ENCODE measurements around the gene SLC35F2. TPM values are rescaled to one million over a fixed set of nuclear protein-coding genes. Genes with fewer than 3 reads are reported as not detected.
"Not testable (repeated sequence)": the region's sequence is repeated elsewhere in the genome, so short reads cannot be mapped to it uniquely, and the experiment has no call there.

SLC35F2 gene
- total RNA-seq, 1 experiment from 2014 or later, result 7.9 TPM

DNA sequence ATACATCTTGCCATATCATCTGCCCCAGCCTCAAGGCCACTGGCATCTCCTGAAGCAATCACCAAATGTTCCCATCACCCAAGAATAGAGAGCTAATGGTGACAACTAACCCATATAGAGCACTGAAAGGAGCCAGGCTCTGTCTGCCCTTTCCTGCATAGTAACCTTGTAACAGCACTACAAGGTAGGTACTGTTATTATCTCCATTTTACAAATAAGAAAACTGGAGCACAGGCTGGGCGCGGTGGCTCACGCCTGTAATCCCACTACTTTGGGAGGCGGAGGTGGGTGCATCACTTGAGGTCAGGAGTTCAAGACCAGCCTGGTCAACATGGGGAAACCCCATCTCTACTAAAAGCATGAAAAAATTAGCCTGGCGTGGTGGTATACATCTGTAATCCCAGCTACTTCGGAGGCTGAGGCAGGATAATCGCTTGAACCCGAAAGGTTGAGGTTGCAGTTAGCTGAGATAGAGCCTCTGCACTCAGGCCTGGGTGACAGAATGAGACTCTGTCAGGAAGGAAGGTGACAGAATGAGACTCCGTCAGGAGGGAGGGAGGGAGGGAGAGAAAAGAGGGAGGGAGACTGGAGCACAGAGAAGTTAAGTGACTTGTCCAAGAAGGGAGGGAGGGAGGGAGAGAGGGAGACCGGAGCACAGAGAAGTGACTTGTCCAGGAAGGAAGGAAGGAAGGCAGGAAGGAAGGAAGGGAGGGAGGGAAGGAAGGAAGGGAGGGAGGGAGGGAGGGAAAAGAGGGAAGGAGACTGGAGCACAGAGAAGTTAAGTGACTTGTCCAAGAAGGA, 2.2 kb downstream of the SLC35F2 start:
- Histone ChIP-seq H3K4me1 (replicated peaks) (no peaks in the 10 kb centered on the region), H3K4me3 (no peak overlapping the region), H3K9me3 (replicated peaks) (no peaks in the 10 kb centered on the region), H3K27ac (no peak overlapping the region), H3K36me3 (no peaks in the 10 kb centered on the region), H3K27me3 (replicated peaks) (no peaks in the 10 kb centered on the region)
- DNase-seq (ENCODE audit: low read depth in 1 of 2, low spot score in 2 of 2), result no peak

DNA sequence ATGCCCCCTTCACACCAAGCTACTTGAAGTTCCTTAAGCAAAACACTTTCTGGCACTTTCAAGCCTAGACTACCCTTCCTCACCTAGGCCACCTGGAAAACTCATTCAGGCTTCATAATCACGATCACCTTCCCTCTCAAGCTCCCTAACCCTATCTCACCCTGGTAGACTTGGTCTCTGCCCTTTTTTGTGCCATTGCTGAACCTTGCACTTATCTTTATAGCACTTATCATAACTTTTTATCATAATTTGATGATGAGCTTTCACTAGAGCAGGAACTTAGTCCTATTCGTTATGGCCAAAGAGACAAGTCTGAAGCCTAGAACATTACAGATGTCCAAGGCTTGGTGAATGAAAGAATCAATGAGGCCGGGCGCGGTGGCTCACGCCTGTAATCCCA, 5.5 kb downstream of the SLC35F2 start:
- no peak for DNase-seq (ENCODE audit: low read depth in 1 of 2, low spot score in 2 of 2)
- H3K4me1 ChIP-seq (replicated peaks), result no peaks in the 10 kb centered on the region
- no peaks in the 10 kb centered on the region for H3K9me3 ChIP-seq (replicated peaks)
- H3K27ac ChIP-seq, result no peak overlapping the region
- no peak overlapping the region for H3K4me3 ChIP-seq
- no peaks in the 10 kb centered on the region for H3K27me3 ChIP-seq (replicated peaks)
- H3K36me3 ChIP-seq, result no peaks in the 10 kb centered on the region

DNA sequence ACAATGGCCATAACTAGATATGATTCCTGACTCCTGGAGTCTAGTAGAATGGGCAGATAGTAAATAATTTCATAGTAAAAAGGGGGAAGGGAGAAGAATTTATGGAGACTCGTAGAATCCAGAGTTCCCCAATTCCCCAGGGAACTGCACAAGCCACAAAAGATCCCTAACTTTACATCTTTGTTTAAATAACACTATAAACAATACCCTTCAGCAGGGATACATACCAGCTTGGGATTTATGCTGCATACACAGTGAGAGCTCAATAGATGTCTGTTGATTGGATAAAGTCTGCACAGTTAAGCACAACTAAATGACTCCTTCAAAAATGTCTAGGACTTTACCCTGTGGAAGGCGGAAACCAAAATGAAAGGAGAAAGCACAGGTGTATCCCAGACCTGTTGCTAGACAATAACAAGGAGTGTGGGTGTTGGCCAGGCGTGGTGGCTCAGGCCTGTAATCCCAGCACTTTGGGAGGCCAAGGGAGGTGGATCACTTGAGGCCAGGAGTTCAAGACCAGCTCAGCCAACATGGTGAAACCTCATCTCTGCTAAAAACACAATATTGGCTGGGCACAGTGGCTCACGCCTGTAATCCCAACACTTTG, 6.8 kb downstream of the SLC35F2 start:
- no peak overlapping the region for H3K4me3 ChIP-seq
- no peaks in the 10 kb centered on the region for H3K4me1 ChIP-seq (replicated peaks)
- no peaks in the 10 kb centered on the region for H3K36me3 ChIP-seq
- H3K9me3 ChIP-seq (replicated peaks), result no peaks in the 10 kb centered on the region
- no peak for DNase-seq (ENCODE audit: low read depth in 1 of 2, low spot score in 2 of 2)
- no peaks in the 10 kb centered on the region for H3K27me3 ChIP-seq (replicated peaks)
- no peak overlapping the region for H3K27ac ChIP-seq

DNA sequence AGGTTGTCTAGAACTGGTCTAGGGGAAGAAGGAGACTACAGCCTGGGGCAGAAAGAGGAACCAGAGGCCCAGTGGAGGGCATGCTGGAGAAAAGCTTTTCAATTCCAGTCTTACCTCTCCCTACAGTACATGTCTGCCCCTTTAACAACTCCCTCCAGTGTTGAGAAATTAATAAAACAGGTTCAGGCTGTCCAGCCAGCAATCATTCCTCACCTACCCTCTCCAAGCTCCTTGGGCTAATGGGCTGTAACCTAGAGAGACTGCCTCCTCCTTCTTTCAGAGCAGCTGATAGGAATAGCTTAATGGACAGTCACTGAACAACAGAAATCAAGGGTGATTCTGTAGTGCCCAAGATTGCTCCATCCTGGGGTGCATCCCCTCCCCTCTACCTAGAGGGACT, 8.8 kb downstream of the SLC35F2 start:
- no peak overlapping the region for H3K4me3 ChIP-seq
- H3K27me3 ChIP-seq (replicated peaks), result no peaks in the 10 kb centered on the region
- DNase-seq (ENCODE audit: low read depth in 1 of 2, low spot score in 2 of 2), result no peak
- H3K9me3 ChIP-seq (replicated peaks), result no peaks in the 10 kb centered on the region
- no peaks in the 10 kb centered on the region for H3K36me3 ChIP-seq
- no peak overlapping the region for H3K27ac ChIP-seq
- H3K4me1 ChIP-seq (replicated peaks), result no peaks in the 10 kb centered on the region

DNA sequence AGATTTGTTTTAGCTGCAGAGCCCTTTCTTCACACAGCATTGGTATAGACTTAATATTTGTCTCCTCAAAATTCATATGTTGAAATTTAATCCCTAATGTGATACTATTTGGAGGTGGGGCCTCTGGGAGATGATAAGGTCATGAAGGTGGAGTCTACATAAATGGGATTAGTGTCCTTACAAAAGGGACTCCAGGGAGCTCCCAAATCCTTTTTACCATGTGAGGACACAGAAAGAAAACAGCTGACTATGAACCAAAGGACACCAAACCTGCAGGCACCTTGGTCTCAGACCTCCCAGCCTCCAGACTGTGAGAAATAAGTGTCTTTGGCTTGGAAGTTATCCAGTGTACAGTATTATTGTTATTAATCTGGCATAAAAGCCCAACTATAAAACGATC, 10.2 kb downstream of the SLC35F2 start:
- H3K4me1 ChIP-seq (replicated peaks), result no peaks in the 10 kb centered on the region
- no peak overlapping the region for H3K27ac ChIP-seq
- H3K9me3 ChIP-seq (replicated peaks), result no peaks in the 10 kb centered on the region
- H3K4me3 ChIP-seq, result no peak overlapping the region
- no peaks in the 10 kb centered on the region for H3K27me3 ChIP-seq (replicated peaks)
- H3K36me3 ChIP-seq, result no peaks in the 10 kb centered on the region
- DNase-seq (ENCODE audit: low read depth in 1 of 2, low spot score in 2 of 2), result no peak

DNA sequence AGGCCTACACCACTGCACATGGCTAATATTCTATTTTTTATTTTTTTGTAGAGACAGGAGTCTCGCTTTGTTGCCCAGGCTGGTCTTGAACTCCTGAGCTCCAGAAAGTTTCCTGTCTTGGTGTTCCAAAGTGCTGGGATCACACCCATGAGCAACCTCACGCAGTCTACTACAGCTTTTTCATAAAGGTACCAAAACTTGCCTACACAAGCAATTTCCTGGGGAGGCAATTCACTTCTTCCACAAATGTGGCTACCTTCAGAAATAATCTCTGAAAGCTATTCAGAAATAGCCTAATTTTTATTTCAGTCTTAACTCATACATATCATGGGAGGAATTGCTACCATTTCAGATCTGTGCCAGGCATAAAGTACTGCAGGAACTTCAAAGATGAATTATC, 11.4 kb downstream of the SLC35F2 start:
- Histone ChIP-seq H3K9me3 (replicated peaks) (no peaks in the 10 kb centered on the region), H3K27ac (no peak overlapping the region), H3K4me1 (replicated peaks) (no peaks in the 10 kb centered on the region), H3K27me3 (replicated peaks) (no peaks in the 10 kb centered on the region), H3K36me3 (no peaks in the 10 kb centered on the region), H3K4me3 (no peak overlapping the region)
- no peak for DNase-seq (ENCODE audit: low read depth in 1 of 2, low spot score in 2 of 2)

DNA sequence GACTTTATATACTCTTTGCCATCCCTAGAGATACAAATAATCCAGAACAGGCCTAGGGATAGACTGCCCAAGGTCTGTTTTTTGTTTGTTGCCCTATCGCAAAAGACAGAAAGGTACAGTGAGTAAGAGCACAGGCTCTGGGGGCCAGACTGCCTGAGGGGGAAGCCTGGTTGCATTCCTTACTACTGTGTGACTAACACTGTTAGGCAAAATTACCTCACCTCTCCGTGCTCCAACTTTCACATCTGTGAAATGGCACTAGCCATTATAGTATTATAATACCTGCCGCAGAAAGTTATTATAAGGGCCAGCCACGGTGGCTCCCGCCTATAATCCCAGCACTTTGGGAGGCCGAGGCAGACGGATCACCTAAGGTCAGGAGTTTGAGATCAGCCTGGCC, 14.5 kb downstream of the SLC35F2 start:
- Histone ChIP-seq H3K4me3 (no peak overlapping the region), H3K4me1 (replicated peaks) (peaks cover 16% of the 10 kb centered on the region), H3K9me3 (replicated peaks) (no peaks in the 10 kb centered on the region), H3K27me3 (replicated peaks) (no peaks in the 10 kb centered on the region), H3K27ac (no peak overlapping the region), H3K36me3 (no peaks in the 10 kb centered on the region)
- peak in 1 of 2 experiments; percentile 43 for DNase-seq (ENCODE audit: low read depth in 1 of 2, low spot score in 2 of 2)

DNA sequence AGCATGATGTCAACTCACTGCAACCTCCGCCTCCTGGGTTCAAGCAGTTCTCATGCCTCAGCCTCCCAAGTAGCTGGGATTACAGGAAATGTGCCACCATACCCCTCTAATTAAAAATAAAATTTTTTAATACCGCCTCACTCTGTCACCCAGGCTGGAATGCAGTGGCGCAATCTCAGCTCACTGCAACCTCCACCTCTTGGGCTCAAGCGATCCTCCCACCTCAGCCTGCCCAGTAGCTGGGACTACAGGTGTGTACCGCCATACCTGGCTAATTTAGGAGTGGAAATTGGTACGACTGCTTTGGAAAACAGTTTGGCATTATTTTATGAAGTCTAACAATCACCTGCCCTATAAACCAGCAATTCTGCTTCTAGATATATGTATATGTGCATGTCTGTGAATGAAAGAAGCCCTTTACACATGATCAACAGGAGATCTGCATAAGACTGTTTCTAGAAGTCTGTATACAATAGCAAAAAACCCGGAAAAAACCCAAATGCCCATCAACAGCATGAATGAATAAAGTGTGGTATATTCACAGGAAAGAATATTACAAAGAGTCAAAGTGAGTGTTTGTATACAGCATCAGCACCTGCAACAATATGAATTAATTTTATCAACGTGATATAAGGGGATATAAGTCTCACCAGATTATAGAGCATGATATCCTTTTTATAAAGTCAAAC, 16.0 kb downstream of the SLC35F2 start:
- no peaks in the 10 kb centered on the region for H3K36me3 ChIP-seq
- no peaks in the 10 kb centered on the region for H3K9me3 ChIP-seq (replicated peaks)
- no peak overlapping the region for H3K27ac ChIP-seq

DNA sequence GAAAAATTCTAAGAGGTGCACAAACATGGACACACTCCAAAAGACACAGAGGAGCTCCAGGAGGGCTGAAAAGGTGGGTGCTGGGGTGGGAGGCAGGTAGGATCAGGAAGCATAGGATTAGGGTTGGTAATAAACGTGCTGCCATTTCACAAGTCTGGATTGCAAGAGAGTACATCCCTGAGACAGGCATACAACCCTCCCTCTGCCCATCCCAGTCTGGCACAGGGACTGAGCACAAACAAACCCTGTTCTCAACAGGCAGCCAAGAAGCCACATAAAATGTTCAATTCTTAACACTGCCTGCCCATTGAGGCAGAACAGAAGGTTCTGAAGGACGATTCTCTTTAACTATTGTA, 18.5 kb downstream of the SLC35F2 start:
- DNase-seq (ENCODE audit: low read depth in 1 of 2, low spot score in 2 of 2), result no peak
- H3K36me3 ChIP-seq, result no peaks in the 10 kb centered on the region
- peak overlapping the region; percentile 9; the same call in 1 of the 2 replicates for H3K4me3 ChIP-seq

More for the DNA sequence above, 16.0 kb downstream of the SLC35F2 start:
- DNase-seq (ENCODE audit: low read depth in 1 of 2, low spot score in 2 of 2), result no peak
- no peak overlapping the region for H3K4me3 ChIP-seq
- H3K4me1 ChIP-seq (replicated peaks), result peaks cover 16% of the 10 kb centered on the region
- H3K27me3 ChIP-seq (replicated peaks), result no peaks in the 10 kb centered on the region

DNA sequence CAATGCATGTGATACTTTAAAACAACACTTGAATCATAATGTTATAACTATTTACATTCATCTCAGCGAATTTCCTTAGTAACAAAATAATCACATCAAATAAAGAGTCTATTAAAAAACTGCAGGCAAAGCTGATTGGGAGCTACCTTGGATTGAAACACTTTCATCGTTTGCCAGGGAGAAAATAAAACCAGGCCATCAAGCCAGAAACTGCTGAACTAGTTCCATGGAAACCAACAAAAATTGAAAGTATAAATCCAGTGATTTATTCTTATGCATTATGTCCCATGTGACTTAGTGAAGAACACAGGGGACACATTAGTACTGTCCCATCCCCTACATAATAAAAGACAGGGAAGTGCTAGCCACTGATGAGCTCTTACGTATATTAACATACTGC, 21.7 kb downstream of the SLC35F2 start:
- no peaks in the 10 kb centered on the region for H3K9me3 ChIP-seq (replicated peaks)
- no peak for DNase-seq (ENCODE audit: low read depth in 1 of 2, low spot score in 2 of 2)
- H3K27me3 ChIP-seq (replicated peaks), result no peaks in the 10 kb centered on the region
- H3K27ac ChIP-seq, result no peak overlapping the region
- no peaks in the 10 kb centered on the region for H3K36me3 ChIP-seq
- peaks cover 16% of the 10 kb centered on the region for H3K4me1 ChIP-seq (replicated peaks)
- H3K4me3 ChIP-seq, result no peak overlapping the region

More for the DNA sequence above, 18.5 kb downstream of the SLC35F2 start:
- no peaks in the 10 kb centered on the region for H3K27me3 ChIP-seq (replicated peaks)
- H3K9me3 ChIP-seq (replicated peaks), result no peaks in the 10 kb centered on the region
- peaks cover 16% of the 10 kb centered on the region for H3K4me1 ChIP-seq (replicated peaks)
- peak overlapping the region; percentile 74 for H3K27ac ChIP-seq

DNA sequence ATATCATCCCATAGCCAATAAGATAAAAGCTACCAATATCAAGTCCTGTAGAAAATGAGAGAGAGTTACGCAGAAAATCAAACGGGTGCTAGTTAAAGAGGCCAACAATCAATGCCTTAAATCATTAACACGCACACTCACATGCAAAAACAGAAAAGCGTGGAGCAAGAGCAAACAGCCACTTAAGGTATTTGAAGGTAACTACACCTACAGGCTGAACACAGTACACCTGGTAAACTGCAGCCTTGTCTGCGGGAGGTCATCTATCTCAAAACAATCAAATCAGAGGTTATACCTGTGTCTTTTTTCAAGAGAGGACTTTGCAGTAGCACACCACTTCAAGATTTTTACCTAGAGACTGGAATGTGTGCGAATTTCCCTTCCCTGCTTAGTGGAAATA, 23.6 kb downstream of the SLC35F2 start:
- no peak overlapping the region for H3K27ac ChIP-seq
- H3K27me3 ChIP-seq (replicated peaks), result no peaks in the 10 kb centered on the region
- no peak overlapping the region for H3K4me3 ChIP-seq
- no peaks in the 10 kb centered on the region for H3K9me3 ChIP-seq (replicated peaks)
- no peak for DNase-seq (ENCODE audit: low read depth in 1 of 2, low spot score in 2 of 2)
- no peaks in the 10 kb centered on the region for H3K36me3 ChIP-seq
- peaks cover 4% of the 10 kb centered on the region for H3K4me1 ChIP-seq (replicated peaks)

DNA sequence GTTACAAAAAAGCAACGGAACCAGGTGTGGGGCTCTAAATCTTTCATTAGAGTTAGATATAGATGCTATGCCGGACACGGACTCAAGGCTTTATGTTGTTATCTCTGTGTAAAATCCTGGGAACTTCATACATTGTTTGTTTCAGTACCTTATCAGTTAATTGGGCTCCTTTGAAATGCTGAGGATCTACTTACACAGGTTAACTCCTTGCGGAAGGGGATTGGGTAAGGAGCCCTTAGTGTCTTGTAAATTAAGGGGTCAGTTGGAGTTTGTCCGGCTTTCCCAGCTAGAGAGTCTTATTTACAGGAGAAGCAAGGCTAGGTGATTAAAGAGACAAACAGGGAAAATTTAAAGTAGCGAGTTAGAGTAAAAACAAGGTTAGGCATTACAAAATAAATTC, 24.7 kb downstream of the SLC35F2 start:
- not testable (repeated sequence) for H3K4me3 ChIP-seq; H3K27me3 ChIP-seq (replicated peaks); DNase-seq (ENCODE audit: low read depth in 1 of 2, low spot score in 2 of 2); H3K36me3 ChIP-seq; H3K4me1 ChIP-seq (replicated peaks); H3K27ac ChIP-seq; H3K9me3 ChIP-seq (replicated peaks)

DNA sequence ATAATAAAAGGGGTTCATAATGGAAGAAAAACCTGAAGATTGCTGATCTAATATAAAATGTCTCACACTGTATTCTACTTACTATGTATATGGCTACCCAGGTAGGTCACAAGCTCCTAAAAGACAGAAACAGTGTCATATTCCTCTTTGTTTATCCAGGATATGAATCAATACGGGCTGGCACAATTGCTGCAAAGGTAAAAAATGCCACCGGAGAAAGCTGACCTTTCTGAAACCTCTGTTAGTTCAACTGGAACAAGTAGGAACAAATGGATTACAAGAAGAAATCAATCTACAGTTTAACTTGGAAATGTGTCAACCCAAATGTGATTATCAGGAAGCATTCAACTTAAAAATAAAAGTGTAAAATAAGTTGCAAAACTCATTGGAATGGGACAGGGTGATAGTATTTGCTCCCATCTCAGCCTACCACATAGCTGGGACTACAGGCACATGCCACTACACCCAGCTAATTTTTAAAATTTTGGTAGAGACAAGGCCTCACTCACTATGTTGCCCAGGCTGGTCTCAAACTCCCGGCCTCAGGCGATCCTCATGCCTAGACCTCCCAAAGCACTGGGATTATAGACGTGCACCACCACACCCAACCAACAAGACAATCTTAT, 27.6 kb downstream of the SLC35F2 start:
- H3K27me3 ChIP-seq (replicated peaks), result no peaks in the 10 kb centered on the region

DNA sequence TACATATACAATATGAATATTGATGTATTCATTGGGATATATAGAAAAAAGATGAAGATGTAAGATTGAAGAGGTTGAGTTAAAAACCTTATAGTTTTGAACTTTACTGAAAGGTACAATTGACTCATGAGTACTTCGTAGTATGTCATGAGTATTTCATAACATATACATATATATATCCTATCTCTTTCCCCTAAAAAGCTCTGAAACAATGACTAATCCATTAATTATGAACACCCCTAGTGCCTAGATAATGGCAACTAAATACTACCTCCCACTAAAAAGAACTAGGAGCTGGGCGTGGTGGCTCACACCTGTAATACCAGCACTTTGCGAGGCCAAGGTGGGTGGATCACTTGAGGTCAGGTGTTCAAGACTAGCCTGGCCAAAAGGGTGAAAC, 31.5 kb downstream of the SLC35F2 start:
- Histone ChIP-seq H3K4me1 (replicated peaks) (no peaks in the 10 kb centered on the region), H3K27ac (no peak overlapping the region), H3K36me3 (no peaks in the 10 kb centered on the region), H3K4me3 (no peak overlapping the region), H3K9me3 (replicated peaks) (no peaks in the 10 kb centered on the region), H3K27me3 (replicated peaks) (no peaks in the 10 kb centered on the region)
- no peak for DNase-seq (ENCODE audit: low read depth in 1 of 2, low spot score in 2 of 2)

More for the DNA sequence above, 27.6 kb downstream of the SLC35F2 start:
- Histone ChIP-seq H3K36me3 (no peaks in the 10 kb centered on the region), H3K9me3 (replicated peaks) (no peaks in the 10 kb centered on the region), H3K27ac (no peak overlapping the region), H3K4me1 (replicated peaks) (no peaks in the 10 kb centered on the region), H3K4me3 (no peak overlapping the region)
- DNase-seq (ENCODE audit: low read depth in 1 of 2, low spot score in 2 of 2), result no peak
